WTC11 (cell line): ENCODE data around the gene SOWAHB.

Experiments
- CREM ChIP-seq: sonication (generic); formaldehyde crosslinking; IDR thresholded peaks from 2 replicates; pipeline ENCODE4 v1.8.1; 2022; ENCODE audit warnings: mild to moderate bottlenecking, missing genetic modification reagents, moderate library complexity
- ELF4 ChIP-seq: sonication (generic); formaldehyde crosslinking; IDR thresholded peaks from 2 replicates; pipeline ENCODE4 v1.8.1; 2022; ENCODE audit warnings: low read depth, mild to moderate bottlenecking, moderate library complexity, missing genetic modification reagents
- GABPB1 ChIP-seq: sonication (generic); formaldehyde crosslinking; IDR thresholded peaks from 2 replicates; pipeline ENCODE4 v1.8.1; 2023; ENCODE audit warnings: mild to moderate bottlenecking, missing genetic modification reagents
- NR2C2 ChIP-seq: sonication (generic); formaldehyde crosslinking; IDR thresholded peaks from 2 replicates; pipeline ENCODE4 v1.8.0; 2022; ENCODE audit warnings: mild to moderate bottlenecking, missing genetic modification reagents
- RELA ChIP-seq: sonication (generic); formaldehyde crosslinking; IDR thresholded peaks from 2 replicates; pipeline ENCODE4 v1.8.1; 2022; ENCODE audit warnings: missing genetic modification reagents, mild to moderate bottlenecking, borderline replicate concordance
- SMAD3 ChIP-seq: sonication (generic); formaldehyde crosslinking; IDR thresholded peaks from 2 replicates; pipeline ENCODE4 v1.8.0; 2022; ENCODE audit warnings: missing genetic modification reagents, mild to moderate bottlenecking, borderline replicate concordance
- SP1 ChIP-seq: sonication (generic); formaldehyde crosslinking; conservative IDR thresholded peaks from 2 replicates; pipeline ENCODE4 v1.8.1; 2022; ENCODE audit warnings: missing genetic modification reagents
- ZNF396 ChIP-seq: fragments of 250-450 bp; sonication (Bioruptor Pico); IDR thresholded peaks from 2 replicates; pipeline ENCODE4 v1.8.0; 2021; ENCODE audit warnings: mild to moderate bottlenecking, moderate library complexity, borderline replicate concordance
- TF ChIP-seq, protein P1 (sequence below): fragments of 200-600 bp; IDR thresholded peaks from 2 replicates; pipeline ENCODE4 v1.8.0; 2022; ENCODE audit warnings: antibody characterized with exemption
- TF ChIP-seq, protein P2 (sequence below): sonication (generic); formaldehyde crosslinking; IDR thresholded peaks from 2 replicates; pipeline ENCODE4 v1.8.1; 2023; ENCODE audit warnings: mild to moderate bottlenecking, missing genetic modification reagents
- TF ChIP-seq, protein P3 (sequence below): sonication (generic); formaldehyde crosslinking; IDR thresholded peaks from 2 replicates; pipeline ENCODE4 v1.8.0; 2022; ENCODE audit warnings: missing genetic modification reagents
- TF ChIP-seq, protein P4 (sequence below): sonication (generic); formaldehyde crosslinking; IDR thresholded peaks from 2 replicates; pipeline ENCODE4 v1.8.0; 2022; ENCODE audit warnings: mild to moderate bottlenecking, missing genetic modification reagents

DNA sequence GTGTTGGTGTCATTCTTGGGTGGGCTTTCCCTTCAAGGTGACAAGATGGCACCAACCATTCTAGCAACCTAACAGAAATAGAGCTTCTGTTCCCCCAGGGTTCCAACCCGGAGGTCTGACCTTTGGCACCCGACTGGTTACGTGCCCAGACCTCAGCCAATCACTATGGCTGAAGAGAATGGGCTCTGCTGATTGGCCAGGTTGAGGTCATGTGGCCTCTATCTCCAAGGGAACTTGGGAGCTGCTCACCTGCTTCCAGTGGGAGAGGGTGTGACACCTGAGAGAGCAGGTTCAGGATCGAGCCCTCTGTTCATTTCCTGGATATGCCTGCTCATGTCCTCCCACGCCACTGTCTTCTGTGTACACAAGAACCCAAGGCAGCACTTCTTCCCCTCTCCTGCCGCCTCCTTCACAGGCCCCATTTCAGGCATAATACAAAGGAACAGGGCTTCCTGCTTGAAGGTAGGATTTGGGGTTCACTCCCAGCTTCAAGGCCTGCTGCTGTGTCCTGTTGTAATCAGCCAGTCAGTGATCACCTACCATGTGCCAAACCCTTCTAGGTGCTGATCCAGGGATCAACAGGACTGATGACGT, 11.0 kb downstream of the SOWAHB start:
- TF ChIP-seq NR2C2 (CRISPR knock-in tag) (no peak), ELF4 (CRISPR knock-in tag) (no peak), ZNF396 (CRISPR knock-in tag) (no peak), CREM (CRISPR knock-in tag) (no peak), SMAD3 (no peak), RELA (no peak), GABPB1 (CRISPR knock-in tag) (no peak), SP1 (CRISPR knock-in tag) (no peak)
- TF ChIP-seq, protein P1, sequence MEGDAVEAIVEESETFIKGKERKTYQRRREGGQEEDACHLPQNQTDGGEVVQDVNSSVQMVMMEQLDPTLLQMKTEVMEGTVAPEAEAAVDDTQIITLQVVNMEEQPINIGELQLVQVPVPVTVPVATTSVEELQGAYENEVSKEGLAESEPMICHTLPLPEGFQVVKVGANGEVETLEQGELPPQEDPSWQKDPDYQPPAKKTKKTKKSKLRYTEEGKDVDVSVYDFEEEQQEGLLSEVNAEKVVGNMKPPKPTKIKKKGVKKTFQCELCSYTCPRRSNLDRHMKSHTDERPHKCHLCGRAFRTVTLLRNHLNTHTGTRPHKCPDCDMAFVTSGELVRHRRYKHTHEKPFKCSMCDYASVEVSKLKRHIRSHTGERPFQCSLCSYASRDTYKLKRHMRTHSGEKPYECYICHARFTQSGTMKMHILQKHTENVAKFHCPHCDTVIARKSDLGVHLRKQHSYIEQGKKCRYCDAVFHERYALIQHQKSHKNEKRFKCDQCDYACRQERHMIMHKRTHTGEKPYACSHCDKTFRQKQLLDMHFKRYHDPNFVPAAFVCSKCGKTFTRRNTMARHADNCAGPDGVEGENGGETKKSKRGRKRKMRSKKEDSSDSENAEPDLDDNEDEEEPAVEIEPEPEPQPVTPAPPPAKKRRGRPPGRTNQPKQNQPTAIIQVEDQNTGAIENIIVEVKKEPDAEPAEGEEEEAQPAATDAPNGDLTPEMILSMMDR, result no peak
- TF ChIP-seq, protein P2, sequence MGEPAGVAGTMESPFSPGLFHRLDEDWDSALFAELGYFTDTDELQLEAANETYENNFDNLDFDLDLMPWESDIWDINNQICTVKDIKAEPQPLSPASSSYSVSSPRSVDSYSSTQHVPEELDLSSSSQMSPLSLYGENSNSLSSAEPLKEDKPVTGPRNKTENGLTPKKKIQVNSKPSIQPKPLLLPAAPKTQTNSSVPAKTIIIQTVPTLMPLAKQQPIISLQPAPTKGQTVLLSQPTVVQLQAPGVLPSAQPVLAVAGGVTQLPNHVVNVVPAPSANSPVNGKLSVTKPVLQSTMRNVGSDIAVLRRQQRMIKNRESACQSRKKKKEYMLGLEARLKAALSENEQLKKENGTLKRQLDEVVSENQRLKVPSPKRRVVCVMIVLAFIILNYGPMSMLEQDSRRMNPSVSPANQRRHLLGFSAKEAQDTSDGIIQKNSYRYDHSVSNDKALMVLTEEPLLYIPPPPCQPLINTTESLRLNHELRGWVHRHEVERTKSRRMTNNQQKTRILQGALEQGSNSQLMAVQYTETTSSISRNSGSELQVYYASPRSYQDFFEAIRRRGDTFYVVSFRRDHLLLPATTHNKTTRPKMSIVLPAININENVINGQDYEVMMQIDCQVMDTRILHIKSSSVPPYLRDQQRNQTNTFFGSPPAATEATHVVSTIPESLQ (CRISPR knock-in tag), result no peak
- TF ChIP-seq, protein P3, sequence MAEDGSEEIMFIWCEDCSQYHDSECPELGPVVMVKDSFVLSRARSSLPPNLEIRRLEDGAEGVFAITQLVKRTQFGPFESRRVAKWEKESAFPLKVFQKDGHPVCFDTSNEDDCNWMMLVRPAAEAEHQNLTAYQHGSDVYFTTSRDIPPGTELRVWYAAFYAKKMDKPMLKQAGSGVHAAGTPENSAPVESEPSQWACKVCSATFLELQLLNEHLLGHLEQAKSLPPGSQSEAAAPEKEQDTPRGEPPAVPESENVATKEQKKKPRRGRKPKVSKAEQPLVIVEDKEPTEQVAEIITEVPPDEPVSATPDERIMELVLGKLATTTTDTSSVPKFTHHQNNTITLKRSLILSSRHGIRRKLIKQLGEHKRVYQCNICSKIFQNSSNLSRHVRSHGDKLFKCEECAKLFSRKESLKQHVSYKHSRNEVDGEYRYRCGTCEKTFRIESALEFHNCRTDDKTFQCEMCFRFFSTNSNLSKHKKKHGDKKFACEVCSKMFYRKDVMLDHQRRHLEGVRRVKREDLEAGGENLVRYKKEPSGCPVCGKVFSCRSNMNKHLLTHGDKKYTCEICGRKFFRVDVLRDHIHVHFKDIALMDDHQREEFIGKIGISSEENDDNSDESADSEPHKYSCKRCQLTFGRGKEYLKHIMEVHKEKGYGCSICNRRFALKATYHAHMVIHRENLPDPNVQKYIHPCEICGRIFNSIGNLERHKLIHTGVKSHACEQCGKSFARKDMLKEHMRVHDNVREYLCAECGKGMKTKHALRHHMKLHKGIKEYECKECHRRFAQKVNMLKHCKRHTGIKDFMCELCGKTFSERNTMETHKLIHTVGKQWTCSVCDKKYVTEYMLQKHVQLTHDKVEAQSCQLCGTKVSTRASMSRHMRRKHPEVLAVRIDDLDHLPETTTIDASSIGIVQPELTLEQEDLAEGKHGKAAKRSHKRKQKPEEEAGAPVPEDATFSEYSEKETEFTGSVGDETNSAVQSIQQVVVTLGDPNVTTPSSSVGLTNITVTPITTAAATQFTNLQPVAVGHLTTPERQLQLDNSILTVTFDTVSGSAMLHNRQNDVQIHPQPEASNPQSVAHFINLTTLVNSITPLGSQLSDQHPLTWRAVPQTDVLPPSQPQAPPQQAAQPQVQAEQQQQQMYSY (CRISPR knock-in tag), result no peak
- TF ChIP-seq, protein P4, sequence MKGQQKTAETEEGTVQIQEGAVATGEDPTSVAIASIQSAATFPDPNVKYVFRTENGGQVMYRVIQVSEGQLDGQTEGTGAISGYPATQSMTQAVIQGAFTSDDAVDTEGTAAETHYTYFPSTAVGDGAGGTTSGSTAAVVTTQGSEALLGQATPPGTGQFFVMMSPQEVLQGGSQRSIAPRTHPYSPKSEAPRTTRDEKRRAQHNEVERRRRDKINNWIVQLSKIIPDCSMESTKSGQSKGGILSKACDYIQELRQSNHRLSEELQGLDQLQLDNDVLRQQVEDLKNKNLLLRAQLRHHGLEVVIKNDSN, result no peak
